Esophagus muscularis mucosa (tissue), 4 donors: ENCODE data around the gene DDI2. TPM values are rescaled to one million over a fixed set of nuclear protein-coding genes. Genes with fewer than 3 reads are reported as not detected.

Source experiments
- DNase-seq: peaks from one replicate; pipeline ENCODE4 v3.0.0-alpha.2; 2017; ENCODE audit errors: extremely low spot score
- H3K27ac ChIP-seq, 4 donors: fragments of 200-600 bp; sonication (generic); replicated peaks in 1 of 4; 1 replicate in 3 of 4; 2 replicates in 1 of 4; pipeline ENCODE4 v1.5.1; 2016 to 2019; ENCODE audit warnings: mild to moderate bottlenecking in 1 of 4
- H3K27me3 ChIP-seq, 4 donors: fragments of 200-600 bp; sonication (generic); one replicate each; pipeline versions ENCODE4 v1.5.1 to v1.6.0; 2016 to 2019
- H3K36me3 ChIP-seq, 4 donors: fragments of 200-600 bp; sonication (generic); one replicate each; pipeline ENCODE4 v1.5.1; 2016 to 2019
- H3K4me1 ChIP-seq, 4 donors: fragments of 200-600 bp; sonication (generic); one replicate each; pipeline ENCODE4 v1.5.1; 2016 to 2019
- H3K4me3 ChIP-seq, 4 donors: fragments of 200-600 bp; sonication (generic); 1 replicate in 2 of 4; 2 replicates in 2 of 4; pipeline ENCODE4 v1.5.1; 2016 to 2019; ENCODE audit warnings: mild to moderate bottlenecking in 4 of 4, moderate library complexity in 1 of 4
- H3K9me3 ChIP-seq, 4 donors: fragments of 200-600 bp; sonication (generic); 1 replicate in 3 of 4; 2 replicates in 1 of 4; pipeline ENCODE4 v1.5.1; 2016 to 2019
- CTCF ChIP-seq, 3 experiments: fragments of 200-600 bp in 2 of 3; fragments of 450-650 bp in 1 of 3; sonication (generic) in 2 of 3; IDR thresholded peaks; one replicate each; pipeline ENCODE4 v1.5.1; 2017 to 2019; ENCODE audit warnings: antibody characterized with exemption in 3 of 3, mild to moderate bottlenecking in 2 of 3, moderate library complexity in 1 of 3
- EP300 ChIP-seq: sonication (generic); formaldehyde crosslinking; IDR thresholded peaks from one replicate; pipeline ENCODE4 v1.6.1; 2017; ENCODE audit warnings: antibody characterized with exemption
- POLR2A ChIP-seq: fragments of 450-650 bp; IDR thresholded peaks from one replicate; pipeline ENCODE4 v1.6.1; 2017; ENCODE audit warnings: antibody characterized with exemption, moderate library complexity, mild to moderate bottlenecking, low read depth
- POLR2AphosphoS5 ChIP-seq, 2 donors: sonication (generic); formaldehyde crosslinking; IDR thresholded peaks; one replicate each; pipeline ENCODE4 v1.6.1; 2017; ENCODE audit warnings: antibody characterized with exemption in 2 of 2
- WGBS: methylation state at CpG from one replicate; pipeline ENCODE4 v1.1.5; 2018; 5-methylcytosine and 5-hydroxymethylcytosine counted together
- intact Hi-C: fragments of 100-400 bp; cut with DNase I; formaldehyde crosslinking; loops from one replicate; pipeline ENCODE4 v1.15.1; 2023
- total RNA-seq, 4 donors: library from RNA; depleted of rRNA; stranded (reverse); fragments of >200 nt; gene quantifications; one replicate each; pipeline versions ENCODE4 v1.1.0 to v1.2.1, GENCODE V29; 2016

Gene DDI2
- total RNA-seq, 4 donors from 2014 or later, result 14.4 to 24.9 (median 17.2) TPM

- Histone ChIP-seq H3K4me3 (no peak overlapping the region), H3K27ac (no peak overlapping the region), H3K4me1 (peaks cover 0 to 5% (median 2%) of the 10 kb centered on the region in 4 donors), H3K36me3 (peaks cover 0 to 30% (median 13%) of the 10 kb centered on the region in 4 donors), H3K27me3 (no peaks in the 10 kb centered on the region), H3K9me3 (no peaks in the 10 kb centered on the region)
- TF ChIP-seq POLR2AphosphoS5 (IDR thresholded peaks at IDR 0.05) (no peak), EP300 (no peak), POLR2A (no peak)
- DNase-seq, result no peak
- intact Hi-C loops, result no loop called here
- 86% methylated on average over 6 of the region's 6 CpGs for WGBS
These were observed 42.5 kb upstream of the DDI2 start for GRCh38 chr1:15574741-15575140.

GRCh38 chr1:15575549-15576150 lies 41.6 kb upstream of the DDI2 start:
- TF ChIP-seq EP300, result no peak
- no peak for TF ChIP-seq CTCF (IDR thresholded peaks at IDR 0.05)
- no peak for TF ChIP-seq POLR2A
- TF ChIP-seq POLR2AphosphoS5 (IDR thresholded peaks at IDR 0.05), result no peak
- 99% methylated on average over 7 of the region's 7 CpGs for WGBS
- no peaks in the 10 kb centered on the region for H3K9me3 ChIP-seq
- H3K4me1 ChIP-seq, result peaks cover 0 to 6% (median 3%) of the 10 kb centered on the region in 4 donors
- peaks cover 0 to 21% (median 6%) of the 10 kb centered on the region in 4 donors for H3K36me3 ChIP-seq
- H3K27me3 ChIP-seq, result no peaks in the 10 kb centered on the region
- no peak for DNase-seq
- no peak overlapping the region for H3K4me3 ChIP-seq
- intact Hi-C loops, result no loop called here
- no peak overlapping the region for H3K27ac ChIP-seq

- 77% methylated on average over 4 of the region's 4 CpGs for WGBS
- no peak overlapping the region for H3K4me3 ChIP-seq
These were observed 39.6 kb upstream of the DDI2 start for GRCh38 chr1:15577691-15578090.

GRCh38 chr1:15578921-15579682 lies 38.2 kb upstream of the DDI2 start:
- 82% methylated on average over 15 of the region's 16 CpGs for WGBS
- no peak overlapping the region for H3K27ac ChIP-seq
- no peak overlapping the region for H3K4me3 ChIP-seq
- H3K4me1 ChIP-seq, result peaks cover 0 to 6% (median 3%) of the 10 kb centered on the region in 4 donors
- H3K27me3 ChIP-seq, result peaks cover 0 to 3% (median 1%) of the 10 kb centered on the region in 4 donors
- TF ChIP-seq POLR2A (no peak), POLR2AphosphoS5 (IDR thresholded peaks at IDR 0.05) (no peak), CTCF (IDR thresholded peaks at IDR 0.05) (no peak), EP300 (no peak)
- H3K36me3 ChIP-seq, result peaks cover 0 to 9% (median 2%) of the 10 kb centered on the region in 4 donors
- no peaks in the 10 kb centered on the region for H3K9me3 ChIP-seq
- DNase-seq, result no peak
- intact Hi-C loops, result no loop called here

More at GRCh38 chr1:15577691-15578090, 39.6 kb upstream of the DDI2 start:
- Histone ChIP-seq H3K27me3 (no peaks in the 10 kb centered on the region), H3K36me3 (peaks cover 0 to 12% (median 2%) of the 10 kb centered on the region in 4 donors), H3K9me3 (no peaks in the 10 kb centered on the region), H3K27ac (no peak overlapping the region), H3K4me1 (peaks cover 0 to 6% (median 3%) of the 10 kb centered on the region in 4 donors)
- intact Hi-C loops, result no loop called here
- TF ChIP-seq POLR2A, result no peak
- TF ChIP-seq CTCF (IDR thresholded peaks at IDR 0.05), result no peak
- no peak for TF ChIP-seq EP300
- no peak for TF ChIP-seq POLR2AphosphoS5 (IDR thresholded peaks at IDR 0.05)
- DNase-seq, result no peak

GRCh38 chr1:15579683-15580047 lies 37.6 kb upstream of the DDI2 start:
- Histone ChIP-seq H3K27me3 (peaks cover 0 to 8% (median 3%) of the 10 kb centered on the region in 4 donors), H3K27ac (no peak overlapping the region), H3K36me3 (peaks cover 0 to 6% (median 2%) of the 10 kb centered on the region in 4 donors), H3K9me3 (no peaks in the 10 kb centered on the region), H3K4me3 (no peak overlapping the region), H3K4me1 (peaks cover 4 to 12% (median 9%) of the 10 kb centered on the region in 4 donors)
- TF ChIP-seq EP300, result no peak
- TF ChIP-seq POLR2AphosphoS5 (IDR thresholded peaks at IDR 0.05), result no peak
- TF ChIP-seq POLR2A, result no peak
- no peak for TF ChIP-seq CTCF (IDR thresholded peaks at IDR 0.05)
- intact Hi-C loops, result no loop called here
- DNase-seq, result no peak
